Urinary bladder (tissue), 4 donors: ENCODE results near the gene TCF25. TPM values are rescaled to one million over a fixed set of nuclear protein-coding genes. Genes with fewer than 3 reads are reported as not detected.

ENCODE experiments used
- DNase-seq: peaks from one replicate; pipeline ENCODE4 v3.0.0-alpha.2; 2015; ENCODE audit errors: extremely low spot score
- H3K27ac ChIP-seq: one replicate; pipeline ENCODE4 v1.5.1; 2013; ENCODE audit warnings: low read depth, mild to moderate bottlenecking, moderate library complexity
- H3K36me3 ChIP-seq: one replicate; pipeline ENCODE4 v1.6.1; 2013; ENCODE audit warnings: mild to moderate bottlenecking, moderate library complexity; ENCODE audit not compliant: insufficient read depth
- H3K4me1 ChIP-seq: one replicate; pipeline ENCODE4 v1.6.1; 2013; ENCODE audit warnings: mild to moderate bottlenecking, moderate library complexity; ENCODE audit not compliant: insufficient read depth
- H3K4me3 ChIP-seq: one replicate; pipeline ENCODE4 v1.5.1; 2013; ENCODE audit warnings: low read depth, low read length
- WGBS: extraction: QIAGEN DNeasy Blood & Tissue Kit; methylation state at CpG from one replicate; pipeline ENCODE4 v1.1.7; 2013; 5-methylcytosine and 5-hydroxymethylcytosine counted together
- polyA plus RNA-seq: library from polyadenylated mRNA; stranded (reverse); fragments of 200-250 nt; gene quantifications from one replicate; pipeline ENCODE4 v1.2.3, GENCODE V29; 2013
- total RNA-seq: library from RNA; depleted of rRNA; stranded (reverse); fragments of >200 nt; gene quantifications from one replicate; pipeline ENCODE4 v1.2.3, GENCODE V29; 2014
- donor health status: healthy with polysubstance abuse.
- donor health status: healthy.

Gene TCF25
- total and polyA plus RNA-seq, 2 donors = 107 to 128 TPM

- DNase-seq = no peak
- H3K4me1 ChIP-seq = no peaks in the 10 kb centered on the region
- no peak overlapping the region for H3K4me3 ChIP-seq
- WGBS = 83% methylated on average over 18 of the region's 18 CpGs
- peaks cover 3% of the 10 kb centered on the region for H3K36me3 ChIP-seq
- H3K27ac ChIP-seq = no peak overlapping the region
Observed at GRCh38 chr16:89880477-89881367, 7.3 kb downstream of the TCF25 start.

GRCh38 chr16:89881368-89881730 is 8.0 kb downstream of the TCF25 start:
- Histone ChIP-seq H3K4me1 (no peaks in the 10 kb centered on the region), H3K4me3 (no peak overlapping the region), H3K36me3 (peaks cover 3% of the 10 kb centered on the region), H3K27ac (no peak overlapping the region)
- DNase-seq = no peak
- 93% methylated on average over 6 of the region's 6 CpGs for WGBS

- H3K4me3 ChIP-seq = no peak overlapping the region
- H3K4me1 ChIP-seq = no peaks in the 10 kb centered on the region
- DNase-seq = no peak
- peaks cover 3% of the 10 kb centered on the region for H3K36me3 ChIP-seq
- 88% methylated on average over 28 of the region's 28 CpGs for WGBS
- H3K27ac ChIP-seq = no peak overlapping the region
Observed at GRCh38 chr16:89883346-89884040, 10.1 kb downstream of the TCF25 start.

GRCh38 chr16:89884041-89884421 is 10.6 kb downstream of the TCF25 start:
- H3K27ac ChIP-seq = no peak overlapping the region
- no peaks in the 10 kb centered on the region for H3K4me1 ChIP-seq
- 95% methylated on average over 8 of the region's 8 CpGs for WGBS
- no peak for DNase-seq
- H3K4me3 ChIP-seq = no peak overlapping the region
- H3K36me3 ChIP-seq = peaks cover 3% of the 10 kb centered on the region

- peaks cover 3% of the 10 kb centered on the region for H3K36me3 ChIP-seq
- H3K4me1 ChIP-seq = no peaks in the 10 kb centered on the region
- no peak overlapping the region for H3K27ac ChIP-seq
- H3K4me3 ChIP-seq = no peak overlapping the region
- DNase-seq = no peak
- WGBS = 95% methylated on average over 14 of the region's 14 CpGs
Observed at GRCh38 chr16:89887243-89887642, 13.9 kb downstream of the TCF25 start.

- DNase-seq = no peak
- WGBS = 88% methylated on average over 9 of the region's 9 CpGs
- Histone ChIP-seq H3K36me3 (peaks cover 3% of the 10 kb centered on the region), H3K4me1 (no peaks in the 10 kb centered on the region), H3K4me3 (no peak overlapping the region), H3K27ac (no peak overlapping the region)
Observed at GRCh38 chr16:89890200-89890599, 16.8 kb downstream of the TCF25 start.

GRCh38 chr16:89890886-89891657 is 17.7 kb downstream of the TCF25 start:
- H3K4me3 ChIP-seq = no peak overlapping the region
- DNase-seq = no peak
- no peak overlapping the region for H3K27ac ChIP-seq
- no peaks in the 10 kb centered on the region for H3K4me1 ChIP-seq
- whole genome bisulfite sequencing = 85% methylated on average over 16 of the region's 16 CpGs
- H3K36me3 ChIP-seq = peaks cover 7% of the 10 kb centered on the region

- no peaks in the 10 kb centered on the region for H3K4me1 ChIP-seq
- WGBS = 91% methylated on average over 18 of the region's 18 CpGs
- H3K27ac ChIP-seq = no peak overlapping the region
- no peak for DNase-seq
- H3K36me3 ChIP-seq = peaks cover 7% of the 10 kb centered on the region
- H3K4me3 ChIP-seq = no peak overlapping the region
Observed at GRCh38 chr16:89892055-89892630, 18.8 kb downstream of the TCF25 start.

GRCh38 chr16:89892635-89893034 is 19.2 kb downstream of the TCF25 start:
- H3K4me1 ChIP-seq = no peaks in the 10 kb centered on the region
- no peak overlapping the region for H3K27ac ChIP-seq
- peaks cover 7% of the 10 kb centered on the region for H3K36me3 ChIP-seq
- DNase-seq = no peak
- no peak overlapping the region for H3K4me3 ChIP-seq
- 95% methylated on average over 9 of the region's 9 CpGs for WGBS

GRCh38 chr16:89893642-89894548 is 20.5 kb downstream of the TCF25 start:
- no peaks in the 10 kb centered on the region for H3K4me1 ChIP-seq
- no peak overlapping the region for H3K4me3 ChIP-seq
- peaks cover 12% of the 10 kb centered on the region for H3K36me3 ChIP-seq
- DNase-seq = no peak
- no peak overlapping the region for H3K27ac ChIP-seq
- WGBS = 92% methylated on average over 45 of the region's 45 CpGs

GRCh38 chr16:89895482-89896250 is 22.3 kb downstream of the TCF25 start:
- H3K4me3 ChIP-seq = no peak overlapping the region
- H3K27ac ChIP-seq = no peak overlapping the region
- 93% methylated on average over 26 of the region's 26 CpGs for WGBS
- no peak for DNase-seq
- H3K36me3 ChIP-seq = peaks cover 16% of the 10 kb centered on the region
- H3K4me1 ChIP-seq = no peaks in the 10 kb centered on the region

- H3K27ac ChIP-seq = no peak overlapping the region
- H3K4me3 ChIP-seq = no peak overlapping the region
- 96% methylated on average over 11 of the region's 11 CpGs for WGBS
- peaks cover 16% of the 10 kb centered on the region for H3K36me3 ChIP-seq
- no peaks in the 10 kb centered on the region for H3K4me1 ChIP-seq
- no peak for DNase-seq
Observed at GRCh38 chr16:89897204-89897603, 23.8 kb downstream of the TCF25 start.
